Raji (cell line): ENCODE results near the gene APOBEC3C.

ENCODE experiments used
- POLR2A ChIP-seq: IDR thresholded peaks from 2 replicates; pipeline ENCODE4 v1.6.1; 2011; ENCODE audit warnings: low read depth, low read length, control low read depth; ENCODE audit not compliant: insufficient read depth

APOBEC3C gene

GRCh38 chr22:38974826-38975175 is 39.3 kb upstream of the APOBEC3C start:
- TF ChIP-seq POLR2A = no peak

GRCh38 chr22:38981005-38981991 is 32.8 kb upstream of the APOBEC3C start:
- no peak for TF ChIP-seq POLR2A

GRCh38 chr22:38981992-38982927 is 31.8 kb upstream of the APOBEC3C start, which contains the start of gene APOBEC3B:
Gene APOBEC3B, plus strand, starts transcription at chr22:38982347. Its CDS starts 107 bp downstream, at chr22:38982454.
- TF ChIP-seq POLR2A = no peak

GRCh38 chr22:38984224-38984623 is 29.8 kb upstream of the APOBEC3C start:
- TF ChIP-seq POLR2A = no peak

- no peak for TF ChIP-seq POLR2A
Measured at GRCh38 chr22:38986629-38987028, 27.4 kb upstream of the APOBEC3C start.

GRCh38 chr22:38987171-38987895 is 26.7 kb upstream of the APOBEC3C start:
- no peak for TF ChIP-seq POLR2A

GRCh38 chr22:38989466-38989865 is 24.6 kb upstream of the APOBEC3C start:
- no peak for TF ChIP-seq POLR2A

- no peak for TF ChIP-seq POLR2A
Measured at GRCh38 chr22:38996105-38996504, 18.0 kb upstream of the APOBEC3C start.

GRCh38 chr22:38997518-38997917 is 16.5 kb upstream of the APOBEC3C start:
- no peak for TF ChIP-seq POLR2A

- TF ChIP-seq POLR2A = no peak
Measured at GRCh38 chr22:39003165-39003638, 10.9 kb upstream of the APOBEC3C start.

- no peak for TF ChIP-seq POLR2A
Measured at GRCh38 chr22:39007177-39007576, 6.9 kb upstream of the APOBEC3C start.

- no peak for TF ChIP-seq POLR2A
Measured at GRCh38 chr22:39010946-39011345, 3.1 kb upstream of the APOBEC3C start.

- no peak for TF ChIP-seq POLR2A
Measured at GRCh38 chr22:39012533-39013511, 1.2 kb upstream of the APOBEC3C start.

- no peak for TF ChIP-seq POLR2A
Measured at GRCh38 chr22:39016592-39016991, 2.5 kb downstream of the APOBEC3C start.
